ENCODE data around the gene TTN.

TTN gene

GRCh38 chr2:178811901-178812300, 4.7 kb upstream of the TTN start:
- no peak for DNase-seq (ENCODE audit: low read depth)

GRCh38 chr2:178811045-178811444, 3.8 kb upstream of the TTN start:
- no peak for DNase-seq (ENCODE audit: low read depth)

- no peak for DNase-seq (ENCODE audit: low read depth)
Measured at GRCh38 chr2:178810422-178810821, 3.2 kb upstream of the TTN start.

GRCh38 chr2:178806543-178806942, 680 bp downstream of the TTN start:
- no peak for DNase-seq (ENCODE audit: low read depth)

GRCh38 chr2:178805457-178805856, 1.8 kb downstream of the TTN start:
- DNase-seq (ENCODE audit: low read depth) = no peak

GRCh38 chr2:178804791-178805190, 2.4 kb downstream of the TTN start:
- DNase-seq (ENCODE audit: low read depth) = no peak

GRCh38 chr2:178800510-178800909, 6.7 kb downstream of the TTN start:
- DNase-seq (ENCODE audit: low read depth) = no peak

GRCh38 chr2:178799305-178799704, 7.9 kb downstream of the TTN start:
- no peak for DNase-seq (ENCODE audit: low read depth)

GRCh38 chr2:178796079-178796677, 11.0 kb downstream of the TTN start:
- DNase-seq (ENCODE audit: low read depth) = no peak

GRCh38 chr2:178787934-178788333, 19.3 kb downstream of the TTN start:
- DNase-seq (ENCODE audit: low read depth) = no peak

GRCh38 chr2:178787155-178787554, 20.1 kb downstream of the TTN start:
- no peak for DNase-seq (ENCODE audit: low read depth)

GRCh38 chr2:178783889-178784288, 23.3 kb downstream of the TTN start:
- no peak for DNase-seq (ENCODE audit: low read depth)

GRCh38 chr2:178782236-178782635, 25.0 kb downstream of the TTN start:
- DNase-seq (ENCODE audit: low read depth) = no peak

- no peak for DNase-seq (ENCODE audit: low read depth)
Measured at GRCh38 chr2:178777577-178777976, 29.6 kb downstream of the TTN start.

- DNase-seq (ENCODE audit: low read depth) = no peak
Measured at GRCh38 chr2:178776751-178777150, 30.5 kb downstream of the TTN start.

GRCh38 chr2:178775975-178776374, 31.2 kb downstream of the TTN start:
- DNase-seq (ENCODE audit: low read depth) = no peak

GRCh38 chr2:178770518-178770917, 36.7 kb downstream of the TTN start:
- no peak for DNase-seq (ENCODE audit: low read depth)

GRCh38 chr2:178767094-178768060, 39.8 kb downstream of the TTN start:
- DNase-seq (ENCODE audit: low read depth) = no peak

GRCh38 chr2:178764097-178764496, 43.1 kb downstream of the TTN start:
- no peak for DNase-seq (ENCODE audit: low read depth)

GRCh38 chr2:178761759-178762371, 45.4 kb downstream of the TTN start:
- DNase-seq (ENCODE audit: low read depth) = no peak

GRCh38 chr2:178756843-178757242, 50.4 kb downstream of the TTN start:
- DNase-seq (ENCODE audit: low read depth) = no peak

GRCh38 chr2:178756343-178756742, 50.9 kb downstream of the TTN start:
- no peak for DNase-seq (ENCODE audit: low read depth)

GRCh38 chr2:178747767-178748166, 59.5 kb downstream of the TTN start:
- no peak for DNase-seq (ENCODE audit: low read depth)
